ENCODE data around the gene LYRM2.

DNA sequence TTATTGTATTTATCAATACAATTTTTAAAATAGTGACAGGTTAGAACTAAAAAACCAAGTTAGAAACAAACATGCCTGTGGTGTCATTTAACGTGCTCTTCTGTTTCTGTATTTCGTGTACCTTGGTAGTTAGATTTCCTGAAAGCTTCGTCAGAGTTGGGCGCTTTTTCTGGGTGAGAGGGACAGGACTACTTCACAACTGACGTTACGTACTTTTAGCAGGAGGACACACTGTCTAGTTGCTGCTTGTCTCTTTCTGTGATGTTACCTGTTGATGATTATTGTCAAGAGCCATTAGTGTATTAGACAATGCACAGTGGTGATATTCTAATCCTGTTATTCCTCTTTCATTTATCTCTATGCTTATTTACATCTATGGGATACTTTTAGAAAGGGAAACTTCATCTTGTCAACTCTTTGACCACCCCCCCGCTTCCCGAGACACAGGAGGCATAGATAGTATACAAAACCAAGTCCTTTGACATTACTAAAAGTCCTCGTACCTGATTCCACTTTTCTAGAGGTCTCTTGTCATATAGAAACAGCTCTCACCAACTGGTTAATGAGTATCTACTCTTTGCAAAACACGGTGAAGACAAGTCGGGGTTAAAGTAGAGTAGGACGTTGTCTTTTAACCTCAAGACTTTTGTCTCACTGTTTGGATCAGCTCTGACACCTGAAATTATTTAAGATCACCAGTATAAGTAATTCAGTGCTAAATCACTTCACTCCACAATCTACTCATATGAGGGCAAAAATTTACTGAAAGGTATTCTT, 96.3 kb downstream of the LYRM2 start:
- TF ChIP-seq POLR2AphosphoS5 (IDR thresholded peaks at IDR 0.05) (no peak), POLR2A (IDR thresholded peaks at IDR 0.05) (no peak), EP300 (IDR thresholded peaks at IDR 0.05) (no peak)
- TF ChIP-seq, protein P1, sequence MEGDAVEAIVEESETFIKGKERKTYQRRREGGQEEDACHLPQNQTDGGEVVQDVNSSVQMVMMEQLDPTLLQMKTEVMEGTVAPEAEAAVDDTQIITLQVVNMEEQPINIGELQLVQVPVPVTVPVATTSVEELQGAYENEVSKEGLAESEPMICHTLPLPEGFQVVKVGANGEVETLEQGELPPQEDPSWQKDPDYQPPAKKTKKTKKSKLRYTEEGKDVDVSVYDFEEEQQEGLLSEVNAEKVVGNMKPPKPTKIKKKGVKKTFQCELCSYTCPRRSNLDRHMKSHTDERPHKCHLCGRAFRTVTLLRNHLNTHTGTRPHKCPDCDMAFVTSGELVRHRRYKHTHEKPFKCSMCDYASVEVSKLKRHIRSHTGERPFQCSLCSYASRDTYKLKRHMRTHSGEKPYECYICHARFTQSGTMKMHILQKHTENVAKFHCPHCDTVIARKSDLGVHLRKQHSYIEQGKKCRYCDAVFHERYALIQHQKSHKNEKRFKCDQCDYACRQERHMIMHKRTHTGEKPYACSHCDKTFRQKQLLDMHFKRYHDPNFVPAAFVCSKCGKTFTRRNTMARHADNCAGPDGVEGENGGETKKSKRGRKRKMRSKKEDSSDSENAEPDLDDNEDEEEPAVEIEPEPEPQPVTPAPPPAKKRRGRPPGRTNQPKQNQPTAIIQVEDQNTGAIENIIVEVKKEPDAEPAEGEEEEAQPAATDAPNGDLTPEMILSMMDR (IDR thresholded peaks at IDR 0.05): no peak
